Osteocyte (in vitro differentiated cells): ENCODE measurements around the gene GSG1L. TPM values are rescaled to one million over a fixed set of nuclear protein-coding genes. Genes with fewer than 3 reads are reported as not detected.

Source experiments
- DNase-seq: peaks from one replicate; pipeline ENCODE4 v3.0.0; 2021; ENCODE audit warnings: mixed read lengths; ENCODE audit not compliant: unreplicated experiment; ENCODE audit errors: extremely low spot score
- H3K27ac Mint-ChIP-seq: one replicate; pipeline ENCODE4 v1.8.0; 2021; ENCODE audit warnings: mild to moderate bottlenecking, mixed read lengths; ENCODE audit not compliant: unreplicated experiment
- H3K27me3 Mint-ChIP-seq: one replicate; pipeline ENCODE4 v1.8.0; 2021; ENCODE audit warnings: mixed read lengths; ENCODE audit not compliant: unreplicated experiment
- H3K36me3 Mint-ChIP-seq: one replicate; pipeline ENCODE4 v1.8.0; 2021; ENCODE audit warnings: mixed read lengths; ENCODE audit not compliant: unreplicated experiment
- H3K4me1 Mint-ChIP-seq: one replicate; pipeline ENCODE4 v1.8.0; 2021; ENCODE audit warnings: mixed read lengths; ENCODE audit not compliant: unreplicated experiment
- H3K4me3 Mint-ChIP-seq: one replicate; pipeline ENCODE4 v1.8.0; 2021; ENCODE audit warnings: mild to moderate bottlenecking, moderate library complexity, mixed read lengths; ENCODE audit not compliant: unreplicated experiment
- H3K9me3 Mint-ChIP-seq: one replicate; pipeline ENCODE4 v1.8.0; 2021; ENCODE audit warnings: mixed read lengths; ENCODE audit not compliant: unreplicated experiment
- CTCF ChIP-seq: fragments of 200-600 bp; sonication (generic); IDR thresholded peaks from 2 replicates; pipeline ENCODE4 v1.5.0; 2021; ENCODE audit warnings: antibody characterized with exemption, mild to moderate bottlenecking, moderate library complexity
- total RNA-seq: library from RNA; stranded (reverse); gene quantifications from 2 replicates; pipeline ENCODE4 v1.2.1, GENCODE V29; 2021

The GSG1L gene
- total RNA-seq, 1 donor from 2014 or later: not detected

- Mint-ChIP-seq H3K4me1 (no peaks in the 10 kb centered on the region), H3K9me3 (no peaks in the 10 kb centered on the region), H3K27ac (no peak overlapping the region), H3K27me3 (no peaks in the 10 kb centered on the region), H3K36me3 (peaks cover 1% of the 10 kb centered on the region), H3K4me3 (no peak overlapping the region)
- TF ChIP-seq CTCF: peak; percentile 37
- DNase-seq: no peak
Observed at GRCh38 chr16:27779641-27780164, 283.8 kb downstream of the GSG1L start.

GRCh38 chr16:27778926-27779570, 284.5 kb downstream of the GSG1L start:
- DNase-seq: no peak
- Mint-ChIP-seq H3K36me3 (peaks cover 4% of the 10 kb centered on the region), H3K9me3 (no peaks in the 10 kb centered on the region), H3K27me3 (no peaks in the 10 kb centered on the region), H3K4me3 (no peak overlapping the region), H3K4me1 (no peaks in the 10 kb centered on the region), H3K27ac (no peak overlapping the region)
- no peak for TF ChIP-seq CTCF

- no peak for DNase-seq
- H3K27ac Mint-ChIP-seq: no peak overlapping the region
- no peak overlapping the region for H3K4me3 Mint-ChIP-seq
- H3K4me1 Mint-ChIP-seq: no peaks in the 10 kb centered on the region
- H3K9me3 Mint-ChIP-seq: no peaks in the 10 kb centered on the region
- H3K36me3 Mint-ChIP-seq: peaks cover 4% of the 10 kb centered on the region
- no peak for TF ChIP-seq CTCF
- no peaks in the 10 kb centered on the region for H3K27me3 Mint-ChIP-seq
Observed at GRCh38 chr16:27778171-27778925, 285.2 kb downstream of the GSG1L start.

- no peak for TF ChIP-seq CTCF
- DNase-seq: no peak
- H3K27ac Mint-ChIP-seq: no peak overlapping the region
- H3K36me3 Mint-ChIP-seq: peaks cover 5% of the 10 kb centered on the region
- H3K9me3 Mint-ChIP-seq: no peaks in the 10 kb centered on the region
- H3K27me3 Mint-ChIP-seq: no peaks in the 10 kb centered on the region
- no peaks in the 10 kb centered on the region for H3K4me1 Mint-ChIP-seq
- no peak overlapping the region for H3K4me3 Mint-ChIP-seq
Observed at GRCh38 chr16:27777527-27777926, 286.0 kb downstream of the GSG1L start.

GRCh38 chr16:27776556-27777225, 286.8 kb downstream of the GSG1L start:
- no peak for TF ChIP-seq CTCF
- H3K4me3 Mint-ChIP-seq: no peak overlapping the region
- no peaks in the 10 kb centered on the region for H3K4me1 Mint-ChIP-seq
- no peaks in the 10 kb centered on the region for H3K9me3 Mint-ChIP-seq
- H3K27ac Mint-ChIP-seq: no peak overlapping the region
- H3K36me3 Mint-ChIP-seq: peaks cover 5% of the 10 kb centered on the region
- H3K27me3 Mint-ChIP-seq: no peaks in the 10 kb centered on the region
- no peak for DNase-seq
